Measurements from ENCODE around the gene EID2. TPM values are rescaled to one million over a fixed set of nuclear protein-coding genes. Genes with fewer than 3 reads are reported as not detected.
A peak's percentile ranks its signal among the peaks of the same experiment; 100 is the strongest.

The EID2 gene
- total and polyA plus RNA-seq, 2 donors from 2014 or later: 12.0 to 17.0 TPM

DNA sequence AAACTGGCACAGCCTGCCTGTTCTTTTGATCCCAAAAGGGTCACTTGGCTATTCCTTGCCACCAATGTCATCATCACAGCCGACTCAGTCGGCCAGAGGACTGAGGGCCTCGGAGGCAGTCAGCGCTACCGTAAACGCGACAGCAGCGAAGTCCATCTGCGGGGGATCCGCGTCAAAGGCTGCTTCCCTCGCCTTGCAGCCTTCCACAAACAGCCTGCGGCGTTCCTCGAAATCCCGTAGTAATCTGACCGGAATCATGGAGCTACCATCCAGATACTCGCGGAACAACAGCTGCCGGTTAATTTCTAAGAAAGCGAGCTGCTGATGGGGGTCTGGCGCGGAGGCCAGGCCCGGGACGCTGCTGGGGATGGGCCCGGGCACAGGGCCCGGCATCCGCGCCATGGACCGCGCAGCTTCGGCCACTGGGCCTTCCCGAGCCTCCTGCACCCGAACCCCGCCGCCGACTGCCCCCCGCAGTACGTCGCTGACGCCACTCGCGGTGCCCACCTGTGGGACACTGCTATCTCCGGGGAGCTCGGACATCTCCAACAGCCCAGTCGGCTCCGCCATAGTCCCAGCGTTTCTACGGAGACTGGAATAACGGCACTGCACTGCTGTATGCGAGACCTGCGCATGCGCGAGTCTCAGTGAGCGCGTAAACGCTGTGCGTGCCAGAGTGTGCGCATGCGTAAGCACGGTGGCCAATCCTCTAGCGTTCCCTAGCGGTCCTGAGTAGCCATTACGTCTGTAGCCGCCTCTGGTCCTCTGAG, 7.5 kb downstream of the EID2 start, which contains the start of gene EID2B:
TSS of gene EID2B (minus strand) at position 620 of the 770 bp plus-strand sequence. CDS start at position 570, 50 bp downstream.
- DNase-seq (peak; percentile 96 to 99 (median 98)), FAIRE-seq (no peak)
- no peaks in the 10 kb centered on the region for H3K27me3 ChIP-seq (ENCODE audit: control insufficient read depth, insufficient read depth, low read length)
- no peaks in the 10 kb centered on the region for H3K36me3 ChIP-seq (ENCODE audit: control insufficient read depth in 2 of 3, insufficient read depth in 3 of 3, low read length in 3 of 3)
- H3K4me1 ChIP-seq (ENCODE audit: control insufficient read depth in 2 of 3, insufficient read depth in 2 of 3, low read depth in 1 of 3, low read length in 3 of 3): peaks cover 0 to 5% (median 0%) of the 10 kb centered on the region in 3 donors
- H3K9ac ChIP-seq (ENCODE audit: low read length in 3 of 3): peak within 1 kb of the TSS; percentile 27 to 83 (median 82)
- peak within 1 kb of the TSS; percentile 78 to 86 (median 81) for H3K4me3 ChIP-seq (ENCODE audit: low read length in 3 of 3)
- H3K9me3 ChIP-seq (ENCODE audit: control insufficient read depth in 2 of 3, insufficient read depth in 1 of 3, low read length in 3 of 3): no peaks in the 10 kb centered on the region
- TF ChIP-seq, protein P1, sequence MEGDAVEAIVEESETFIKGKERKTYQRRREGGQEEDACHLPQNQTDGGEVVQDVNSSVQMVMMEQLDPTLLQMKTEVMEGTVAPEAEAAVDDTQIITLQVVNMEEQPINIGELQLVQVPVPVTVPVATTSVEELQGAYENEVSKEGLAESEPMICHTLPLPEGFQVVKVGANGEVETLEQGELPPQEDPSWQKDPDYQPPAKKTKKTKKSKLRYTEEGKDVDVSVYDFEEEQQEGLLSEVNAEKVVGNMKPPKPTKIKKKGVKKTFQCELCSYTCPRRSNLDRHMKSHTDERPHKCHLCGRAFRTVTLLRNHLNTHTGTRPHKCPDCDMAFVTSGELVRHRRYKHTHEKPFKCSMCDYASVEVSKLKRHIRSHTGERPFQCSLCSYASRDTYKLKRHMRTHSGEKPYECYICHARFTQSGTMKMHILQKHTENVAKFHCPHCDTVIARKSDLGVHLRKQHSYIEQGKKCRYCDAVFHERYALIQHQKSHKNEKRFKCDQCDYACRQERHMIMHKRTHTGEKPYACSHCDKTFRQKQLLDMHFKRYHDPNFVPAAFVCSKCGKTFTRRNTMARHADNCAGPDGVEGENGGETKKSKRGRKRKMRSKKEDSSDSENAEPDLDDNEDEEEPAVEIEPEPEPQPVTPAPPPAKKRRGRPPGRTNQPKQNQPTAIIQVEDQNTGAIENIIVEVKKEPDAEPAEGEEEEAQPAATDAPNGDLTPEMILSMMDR (IDR thresholded peaks at IDR 0.05; ENCODE audit: borderline replicate concordance, extremely low read depth, insufficient read depth): peak; percentile 99
- peak within 1 kb of the TSS; percentile 66 to 72 for H3K27ac ChIP-seq (ENCODE audit: low read depth in 2 of 2, low read length in 2 of 2)
- intact Hi-C loops (cut with DNase I): loop anchor here (10.0 kb wide), 1 partner anchor 58 kb away; no protein-coding TSS in a partner anchor

DNA sequence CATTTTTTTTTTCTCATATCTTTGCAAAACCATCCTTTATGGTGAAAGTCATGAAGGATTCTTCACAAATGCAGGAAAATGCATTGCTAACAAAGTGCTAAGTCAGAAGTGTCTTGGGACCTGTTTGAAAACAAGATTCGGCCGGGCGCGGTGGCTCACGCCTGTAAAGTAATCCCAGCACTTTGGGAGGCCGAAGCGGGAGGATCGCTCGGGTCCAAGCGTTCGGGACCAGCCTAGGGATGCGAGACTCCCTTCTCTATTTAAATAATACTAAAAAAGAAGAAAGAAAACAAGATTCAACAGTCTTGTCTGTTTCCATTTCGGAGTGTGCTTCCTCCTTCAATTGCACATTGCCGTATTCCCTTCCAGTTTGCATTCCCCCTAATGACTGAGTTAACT, 8.1 kb downstream of the EID2 start:
- FAIRE-seq: no peak
- Histone ChIP-seq H3K27me3 (ENCODE audit: control insufficient read depth, insufficient read depth, low read length) (no peaks in the 10 kb centered on the region), H3K36me3 (ENCODE audit: control insufficient read depth in 2 of 3, insufficient read depth in 3 of 3, low read length in 3 of 3) (no peaks in the 10 kb centered on the region), H3K9me3 (ENCODE audit: control insufficient read depth in 2 of 3, insufficient read depth in 1 of 3, low read length in 3 of 3) (no peaks in the 10 kb centered on the region), H3K27ac (ENCODE audit: low read depth in 2 of 2, low read length in 2 of 2) (peak overlapping the region in 1 of 2 donors; percentile 66), H3K4me1 (ENCODE audit: control insufficient read depth in 2 of 3, insufficient read depth in 2 of 3, low read depth in 1 of 3, low read length in 3 of 3) (peaks cover 0 to 5% (median 0%) of the 10 kb centered on the region in 3 donors), H3K4me3 (ENCODE audit: low read length in 3 of 3) (peak overlapping the region; percentile 78 to 86 (median 81)), H3K9ac (ENCODE audit: low read length in 3 of 3) (peak overlapping the region; percentile 27 to 83 (median 82))
- DNase-seq: no peak
- intact Hi-C loops (cut with DNase I): loop anchor here (10.0 kb wide), 1 partner anchor 57 kb away; no protein-coding TSS in a partner anchor
- TF ChIP-seq, protein P1 (IDR thresholded peaks at IDR 0.05; ENCODE audit: borderline replicate concordance, extremely low read depth, insufficient read depth): no peak

- intact Hi-C loops (cut with DNase I): no loop called here
Observed at GRCh38 chr19:39525205-39525604, 14.8 kb downstream of the EID2 start.

More at GRCh38 chr19:39525205-39525604, 14.8 kb downstream of the EID2 start:
- DNase-seq: no peak
- no peak overlapping the region for H3K9ac ChIP-seq (ENCODE audit: low read length in 3 of 3)
- no peak overlapping the region for H3K4me3 ChIP-seq (ENCODE audit: low read length in 3 of 3)
- no peaks in the 10 kb centered on the region for H3K4me1 ChIP-seq (ENCODE audit: control insufficient read depth in 2 of 3, insufficient read depth in 2 of 3, low read depth in 1 of 3, low read length in 3 of 3)
- H3K27ac ChIP-seq (ENCODE audit: low read depth in 2 of 2, low read length in 2 of 2): no peak overlapping the region
- H3K9me3 ChIP-seq (ENCODE audit: control insufficient read depth in 2 of 3, insufficient read depth in 1 of 3, low read length in 3 of 3): no peaks in the 10 kb centered on the region
- TF ChIP-seq, protein P1 (IDR thresholded peaks at IDR 0.05; ENCODE audit: borderline replicate concordance, extremely low read depth, insufficient read depth): no peak
- no peak for FAIRE-seq
- H3K27me3 ChIP-seq (ENCODE audit: control insufficient read depth, insufficient read depth, low read length): no peaks in the 10 kb centered on the region
- no peaks in the 10 kb centered on the region for H3K36me3 ChIP-seq (ENCODE audit: control insufficient read depth in 2 of 3, insufficient read depth in 3 of 3, low read length in 3 of 3)
